HL-60 (cell line): ENCODE results near the gene ULBP2.
A peak's percentile ranks its signal among the peaks of the same experiment; 100 is the strongest.

Experiments used
- CTCF ChIP-seq: IDR thresholded peaks from one replicate; pipeline ENCODE4 v1.5.1; 2011; ENCODE audit warnings: low read length, control low read depth, inconsistent platforms; ENCODE audit not compliant: insufficient read depth
- GABPA ChIP-seq: IDR thresholded peaks from 2 replicates; pipeline ENCODE4 v1.6.1; 2012; ENCODE audit warnings: low read depth
- POLR2AphosphoS5 ChIP-seq: IDR thresholded peaks from 2 replicates; pipeline ENCODE4 v1.6.1; 2012; ENCODE audit warnings: low read depth

- TF ChIP-seq CTCF (peak; percentile 98), POLR2AphosphoS5 (no peak), GABPA (no peak)
Observed at GRCh38 chr6:149925974-149926777, 15.6 kb upstream of the ULBP2 start.
